H9 (cell line): ENCODE data around the gene PAK5. TPM values are rescaled to one million over a fixed set of nuclear protein-coding genes. Genes with fewer than 3 reads are reported as not detected.

Source experiments
- DNase-seq: peaks from one replicate; pipeline ENCODE4 v3.0.0-alpha.2; 2017
- H2AFZ ChIP-seq: one replicate; pipeline ENCODE4 v1.6.1; 2013; ENCODE audit warnings: mild to moderate bottlenecking, low read length, control low read depth, moderate library complexity
- H2AK5ac ChIP-seq: 2 replicates; pipeline ENCODE4 v1.6.1; 2013; ENCODE audit warnings: low read length, control low read depth, mixed read lengths; ENCODE audit not compliant: insufficient read length
- H2BK120ac ChIP-seq: one replicate; pipeline ENCODE4 v1.6.1; 2013; ENCODE audit warnings: low read depth, mild to moderate bottlenecking, low read length, control low read depth, inconsistent platforms; ENCODE audit not compliant: poor library complexity, severe bottlenecking
- H2BK12ac ChIP-seq: 2 replicates; pipeline ENCODE4 v1.6.1; 2013; ENCODE audit warnings: low read length, control low read depth, mixed read lengths, low read depth; ENCODE audit not compliant: insufficient read length
- H2BK15ac ChIP-seq: 2 replicates; pipeline ENCODE4 v1.6.1; 2013; ENCODE audit warnings: low read depth, low read length, control low read depth
- H2BK20ac ChIP-seq: one replicate; pipeline ENCODE4 v1.6.1; 2013; ENCODE audit warnings: low read depth, mild to moderate bottlenecking, low read length, control low read depth, inconsistent platforms; ENCODE audit not compliant: poor library complexity, severe bottlenecking
- H2BK5ac ChIP-seq: 2 replicates; pipeline ENCODE4 v1.6.1; 2013; ENCODE audit warnings: low read length, control low read depth, mixed read lengths; ENCODE audit not compliant: insufficient read length
- H3K14ac ChIP-seq: 2 replicates; pipeline ENCODE4 v1.6.1; 2013; ENCODE audit warnings: low read length, control low read depth; ENCODE audit not compliant: insufficient read depth
- H3K18ac ChIP-seq: 2 replicates; pipeline ENCODE4 v1.6.1; 2013; ENCODE audit warnings: low read depth, mild to moderate bottlenecking, mixed read lengths, low read length, control low read depth; ENCODE audit not compliant: insufficient read length
- H3K23ac ChIP-seq: 2 replicates; pipeline ENCODE4 v1.6.1; 2013; ENCODE audit warnings: low read length, control low read depth, mixed read lengths, low read depth; ENCODE audit not compliant: insufficient read length
- H3K23me2 ChIP-seq: 2 replicates; pipeline ENCODE4 v1.6.1; 2013; ENCODE audit warnings: low read depth, mild to moderate bottlenecking, mixed read lengths, low read length, control low read depth; ENCODE audit not compliant: insufficient read length, poor library complexity, severe bottlenecking
- H3K27ac ChIP-seq: 2 replicates; pipeline ENCODE4 v1.5.1; 2013; ENCODE audit warnings: low read length, control low read depth, mixed read lengths, low read depth; ENCODE audit not compliant: insufficient read length
- H3K27me3 ChIP-seq: 2 replicates; pipeline ENCODE4 v1.6.1; 2013; ENCODE audit warnings: low read length, control low read depth, inconsistent platforms; ENCODE audit not compliant: insufficient read depth
- H3K4ac ChIP-seq: 2 replicates; pipeline ENCODE4 v1.6.1; 2013; ENCODE audit warnings: low read depth, mild to moderate bottlenecking, control low read depth, inconsistent platforms, low read length, moderate library complexity
- H3K4me1 ChIP-seq: 2 replicates; pipeline ENCODE4 v1.6.1; 2013; ENCODE audit warnings: low read length, control low read depth, inconsistent platforms; ENCODE audit not compliant: insufficient read depth
- H3K4me2 ChIP-seq: 2 replicates; pipeline ENCODE4 v1.6.1; 2013; ENCODE audit warnings: low read length, control low read depth, mixed read lengths; ENCODE audit not compliant: insufficient read length, insufficient read depth
- H3K56ac ChIP-seq: 2 replicates; pipeline ENCODE4 v1.6.1; 2013; ENCODE audit warnings: low read depth, mild to moderate bottlenecking, mixed read lengths, low read length, control low read depth; ENCODE audit not compliant: insufficient read length
- H3K79me1 ChIP-seq: 2 replicates; pipeline ENCODE4 v1.6.1; 2013; ENCODE audit warnings: low read depth, mild to moderate bottlenecking, moderate library complexity, low read length, control low read depth, inconsistent platforms; ENCODE audit not compliant: insufficient read depth, poor library complexity, severe bottlenecking
- H3K79me2 ChIP-seq: 2 replicates; pipeline ENCODE4 v1.6.1; 2013; ENCODE audit warnings: low read length, control low read depth, inconsistent platforms; ENCODE audit not compliant: insufficient read depth
- H3K9ac ChIP-seq: 2 replicates; pipeline ENCODE4 v1.6.1; 2013; ENCODE audit warnings: low read length, control low read depth, mixed read lengths; ENCODE audit not compliant: insufficient read length; ENCODE audit errors: extremely low read depth
- H3K9me3 ChIP-seq: one replicate; pipeline ENCODE4 v1.6.1; 2013; ENCODE audit warnings: low read depth, low read length, inconsistent platforms; ENCODE audit not compliant: control insufficient read depth
- H3T11ph ChIP-seq: one replicate; pipeline ENCODE4 v1.6.1; 2013; ENCODE audit warnings: mild to moderate bottlenecking, low read length, control low read depth, inconsistent platforms
- H4K20me1 ChIP-seq: one replicate; pipeline ENCODE4 v1.6.1; 2013; ENCODE audit not compliant: control insufficient read depth, insufficient read length, insufficient read depth
- H4K5ac ChIP-seq: 2 replicates; pipeline ENCODE4 v1.6.1; 2013; ENCODE audit warnings: low read depth, mild to moderate bottlenecking, mixed read lengths, low read length, control low read depth; ENCODE audit not compliant: insufficient read length
- H4K8ac ChIP-seq: replicated peaks from 2 replicates; pipeline ENCODE4 v1.6.1; 2013; ENCODE audit warnings: low read length, control low read depth, mixed read lengths, low read depth; ENCODE audit not compliant: insufficient read length
- H4K91ac ChIP-seq: 2 replicates; pipeline ENCODE4 v1.6.1; 2013; ENCODE audit warnings: low read depth, mild to moderate bottlenecking, moderate library complexity, mixed read lengths, low read length, control low read depth; ENCODE audit not compliant: insufficient read length
- H3K27ac Mint-ChIP-seq, 3 experiments: 2 replicates in 2 of 3; 3 replicates in 1 of 3; pipeline ENCODE4 v1.8.0; 2020 to 2021; ENCODE audit warnings: mixed read lengths in 3 of 3, mild to moderate bottlenecking in 1 of 3, moderate library complexity in 1 of 3
- H3K27me3 Mint-ChIP-seq: 2 replicates; pipeline ENCODE4 v1.8.0; 2021; ENCODE audit warnings: low read depth, mild to moderate bottlenecking, moderate library complexity, mixed read lengths
- H3K36me3 Mint-ChIP-seq, 3 experiments: 2 replicates in 2 of 3; 3 replicates in 1 of 3; pipeline ENCODE4 v1.8.0; 2020 to 2021; ENCODE audit warnings: low read depth in 3 of 3, mixed read lengths in 3 of 3; ENCODE audit not compliant: insufficient read depth in 1 of 3
- H3K4me1 Mint-ChIP-seq, 2 experiments: 2 replicates each; pipeline ENCODE4 v1.8.0; 2020; ENCODE audit warnings: mixed read lengths in 2 of 2
- H3K4me3 Mint-ChIP-seq, 2 experiments: 2 replicates in 1 of 2; 3 replicates in 1 of 2; pipeline ENCODE4 v1.8.0; 2020 to 2021; ENCODE audit warnings: mild to moderate bottlenecking in 2 of 2, mixed read lengths in 2 of 2, moderate library complexity in 1 of 2
- H3K9me3 Mint-ChIP-seq, 2 experiments: 2 replicates in 1 of 2; 3 replicates in 1 of 2; pipeline ENCODE4 v1.8.0; 2020; ENCODE audit warnings: mild to moderate bottlenecking in 2 of 2, mixed read lengths in 2 of 2, moderate library complexity in 1 of 2
- CTCF ChIP-seq: fragments of 200-600 bp; sonication (generic); conservative IDR thresholded peaks from 3 replicates; pipeline ENCODE4 v1.8.0; 2021; ENCODE audit warnings: antibody characterized with exemption, mild to moderate bottlenecking
- total RNA-seq: library from RNA; stranded (reverse); gene quantifications from 2 replicates; pipeline ENCODE4 v1.2.1, GENCODE V29; 2021

The PAK5 gene
- total RNA-seq, 1 experiment from 2014 or later = 0.20 TPM

GRCh38 chr20:9634327-9634726 is 204.5 kb downstream of the PAK5 start:
- H2AFZ ChIP-seq = no peak overlapping the region
- no peaks in the 10 kb centered on the region for H3K27me3 Mint-ChIP-seq
- H3K27ac Mint-ChIP-seq = no peak overlapping the region
- H2BK12ac ChIP-seq = no peak overlapping the region
- H3K23me2 ChIP-seq = no peaks in the 10 kb centered on the region
- no peaks in the 10 kb centered on the region for H3K36me3 Mint-ChIP-seq
- DNase-seq = no peak
- no peak overlapping the region for H3K23ac ChIP-seq
- H4K5ac ChIP-seq = no peak overlapping the region
- H3K9me3 Mint-ChIP-seq = no peaks in the 10 kb centered on the region
- no peak overlapping the region for H4K8ac ChIP-seq
- no peak overlapping the region for H3K4me2 ChIP-seq
- H4K91ac ChIP-seq = no peak overlapping the region
- H3K4me1 Mint-ChIP-seq = no peaks in the 10 kb centered on the region
- H3K27ac ChIP-seq = no peak overlapping the region
- no peak overlapping the region for H2BK20ac ChIP-seq
- no peak overlapping the region for H3K56ac ChIP-seq
- H3K9ac ChIP-seq = no peak overlapping the region
- H3K4ac ChIP-seq = no peak overlapping the region
- H2AK5ac ChIP-seq = no peak overlapping the region
- no peaks in the 10 kb centered on the region for H3K9me3 ChIP-seq
- H3K79me1 ChIP-seq = no peaks in the 10 kb centered on the region
- H2BK15ac ChIP-seq = no peak overlapping the region
- no peak overlapping the region for H2BK5ac ChIP-seq
- H3K27me3 ChIP-seq = no peaks in the 10 kb centered on the region
- H2BK120ac ChIP-seq = no peak overlapping the region
- H4K20me1 ChIP-seq = no peaks in the 10 kb centered on the region
- H3K18ac ChIP-seq = no peak overlapping the region
- H3K4me1 ChIP-seq = no peaks in the 10 kb centered on the region
- no peaks in the 10 kb centered on the region for H3K79me2 ChIP-seq
- H3K4me3 Mint-ChIP-seq = no peak overlapping the region
- H3K14ac ChIP-seq = no peak overlapping the region
- TF ChIP-seq CTCF = no peak
- no peak overlapping the region for H3T11ph ChIP-seq
